ENCODE measurements around the gene C16orf92. TPM values are rescaled to one million over a fixed set of nuclear protein-coding genes. Genes with fewer than 3 reads are reported as not detected.

C16orf92 gene
- total and polyA plus RNA-seq, 2 of the 13 experiments (the other 11 are each of a cell fraction or from before 2014, with no cell fraction given) = not detected

- TF ChIP-seq, protein P1, sequence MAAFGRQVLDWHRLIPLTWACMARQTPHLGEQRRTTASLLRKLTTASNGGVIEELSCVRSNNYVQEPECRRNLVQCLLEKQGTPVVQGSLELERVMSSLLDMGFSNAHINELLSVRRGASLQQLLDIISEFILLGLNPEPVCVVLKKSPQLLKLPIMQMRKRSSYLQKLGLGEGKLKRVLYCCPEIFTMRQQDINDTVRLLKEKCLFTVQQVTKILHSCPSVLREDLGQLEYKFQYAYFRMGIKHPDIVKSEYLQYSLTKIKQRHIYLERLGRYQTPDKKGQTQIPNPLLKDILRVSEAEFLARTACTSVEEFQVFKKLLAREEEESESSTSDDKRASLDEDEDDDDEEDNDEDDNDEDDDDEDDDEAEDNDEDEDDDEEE (CRISPR knock-in tag; IDR thresholded peaks at IDR 0.05) = peak; percentile 76; the same call in 1 of the 2 replicates
- peak in 1 of 2 experiments; percentile 52; a peak in 2 of 4 replicates for TF ChIP-seq POLR2A (IDR thresholded peaks at IDR 0.05; ENCODE audit: insufficient read depth in 1 of 2, low read depth in 2 of 2, low read length in 2 of 2)
- TF ChIP-seq, protein P2, sequence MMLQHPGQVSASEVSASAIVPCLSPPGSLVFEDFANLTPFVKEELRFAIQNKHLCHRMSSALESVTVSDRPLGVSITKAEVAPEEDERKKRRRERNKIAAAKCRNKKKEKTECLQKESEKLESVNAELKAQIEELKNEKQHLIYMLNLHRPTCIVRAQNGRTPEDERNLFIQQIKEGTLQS (CRISPR knock-in tag; IDR thresholded peaks at IDR 0.05) = no peak
- TF ChIP-seq PCBP1 (IDR thresholded peaks at IDR 0.05; ENCODE audit: borderline replicate concordance, low read depth, low read length) = no peak; the same call in 1 of the 2 replicates
- no peak for TF ChIP-seq ONECUT2 (CRISPR knock-in tag; IDR thresholded peaks at IDR 0.05)
- no peak; the same call in 1 of the 2 replicates for TF ChIP-seq ZNF572 (CRISPR knock-in tag; IDR thresholded peaks at IDR 0.05)
- no peak for TF ChIP-seq ZNF318 (CRISPR knock-in tag; IDR thresholded peaks at IDR 0.05)
- no peak for TF ChIP-seq ZFP36L1 (CRISPR knock-in tag; IDR thresholded peaks at IDR 0.05)
- no peak for TF ChIP-seq HDAC6 (IDR thresholded peaks at IDR 0.05; ENCODE audit: low read depth, low read length)
- peak; percentile 73; the same call in 1 of the 2 replicates for TF ChIP-seq HOXD1 (CRISPR knock-in tag; IDR thresholded peaks at IDR 0.05)
- no peak for TF ChIP-seq SYNCRIP (IDR thresholded peaks at IDR 0.05; ENCODE audit: insufficient read depth, low read depth, low read length)
- no peak; the same call in none of the 2 replicates for TF ChIP-seq ZBTB46 (CRISPR knock-in tag; IDR thresholded peaks at IDR 0.05; ENCODE audit: borderline replicate concordance)
- TF ChIP-seq TBP (CRISPR knock-in tag; IDR thresholded peaks at IDR 0.05) = no peak
- TF ChIP-seq TBX3 (IDR thresholded peaks at IDR 0.05; ENCODE audit: borderline replicate concordance) = no peak
- TF ChIP-seq ZNF691 (CRISPR knock-in tag; IDR thresholded peaks at IDR 0.05; ENCODE audit: borderline replicate concordance, low read depth) = 0 out of 2 replicates have a peak, but pooled peaks have one; percentile 43
- no peak for TF ChIP-seq NFE2L2 (IDR thresholded peaks at IDR 0.05; ENCODE audit: low read length)
- no peak; the same call in 1 of the 2 replicates for TF ChIP-seq EED (CRISPR knock-in tag; IDR thresholded peaks at IDR 0.05)
- peak; percentile 42; the same call in 1 of the 2 replicates for TF ChIP-seq ZNF331 (CRISPR knock-in tag; IDR thresholded peaks at IDR 0.05)
Measured at GRCh38 chr16:29995324-29995910, 27.6 kb upstream of the C16orf92 start, which contains the start of gene HIRIP3 (continued).
